HG02938 (cell line): Measurements from ENCODE around the gene FHOD3.
"Not testable (repeated sequence)": the region's sequence is repeated elsewhere in the genome, so short reads cannot be mapped to it uniquely, and the experiment has no call there.

ENCODE experiments used
- ATAC-seq: cut with Tn5 transposase; IDR thresholded peaks from one replicate; pipeline ENCODE4 v1.9.1; 2021; ENCODE audit warnings: mild to moderate bottlenecking, moderate library complexity; ENCODE audit not compliant: unreplicated experiment

FHOD3 gene

DNA sequence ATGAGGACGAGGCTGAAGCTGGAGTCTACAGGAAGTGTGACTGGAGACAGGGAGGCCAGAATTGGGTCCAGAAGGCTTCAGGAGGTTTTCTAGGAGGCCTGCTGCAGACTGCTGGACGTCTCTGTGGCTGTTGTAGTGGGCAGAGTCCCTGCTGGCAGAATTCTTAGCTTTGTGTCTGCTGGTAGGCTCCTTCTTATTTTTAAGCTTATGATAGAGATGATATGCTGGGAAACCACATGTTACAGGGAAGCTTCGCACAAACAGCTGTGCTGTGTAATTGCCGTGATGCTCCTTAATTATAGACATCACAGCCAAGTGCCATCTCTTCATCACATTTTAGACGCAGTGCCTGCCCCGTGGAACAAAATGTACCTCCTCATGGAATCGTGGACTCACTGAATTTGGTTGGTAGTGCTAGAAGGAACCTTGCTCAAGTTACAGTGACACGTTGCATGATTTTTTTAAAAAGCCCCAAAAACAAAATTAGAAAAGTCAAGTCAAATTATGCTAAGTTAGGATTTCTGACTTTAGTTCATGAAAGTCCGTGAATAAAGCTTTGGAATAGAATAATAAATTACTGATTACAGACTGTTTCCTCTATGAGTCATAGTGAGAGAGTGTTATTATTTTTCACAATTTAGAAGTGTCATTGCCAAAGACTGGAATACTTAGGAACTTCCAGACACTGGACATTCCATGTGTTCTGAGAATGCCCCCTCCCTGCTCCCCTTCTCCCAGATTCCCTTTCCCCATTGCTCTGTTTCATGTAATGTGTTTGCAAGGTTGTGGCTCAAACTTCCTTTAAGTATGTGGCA lies 144.1 kb downstream of the FHOD3 start:
- no peak for ATAC-seq

DNA sequence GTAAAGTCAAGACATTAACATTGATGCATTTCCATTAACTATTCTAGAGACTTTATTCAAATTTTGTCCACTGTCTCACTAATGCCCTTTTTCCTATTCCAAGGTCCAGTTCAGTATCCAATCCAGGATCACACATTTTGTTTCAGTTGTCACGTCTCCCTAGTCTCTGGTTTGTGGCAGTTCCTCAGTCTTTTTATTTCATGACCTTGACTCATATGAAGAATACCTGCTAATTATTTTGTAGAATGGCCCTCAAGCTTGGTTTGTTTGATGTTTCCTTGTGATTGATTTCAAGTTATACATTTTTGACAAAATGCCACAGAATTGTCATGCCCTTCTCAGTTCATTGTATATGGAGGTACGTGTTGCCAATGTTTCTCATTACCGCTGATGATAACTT lies 145.2 kb downstream of the FHOD3 start:
- no peak for ATAC-seq

DNA sequence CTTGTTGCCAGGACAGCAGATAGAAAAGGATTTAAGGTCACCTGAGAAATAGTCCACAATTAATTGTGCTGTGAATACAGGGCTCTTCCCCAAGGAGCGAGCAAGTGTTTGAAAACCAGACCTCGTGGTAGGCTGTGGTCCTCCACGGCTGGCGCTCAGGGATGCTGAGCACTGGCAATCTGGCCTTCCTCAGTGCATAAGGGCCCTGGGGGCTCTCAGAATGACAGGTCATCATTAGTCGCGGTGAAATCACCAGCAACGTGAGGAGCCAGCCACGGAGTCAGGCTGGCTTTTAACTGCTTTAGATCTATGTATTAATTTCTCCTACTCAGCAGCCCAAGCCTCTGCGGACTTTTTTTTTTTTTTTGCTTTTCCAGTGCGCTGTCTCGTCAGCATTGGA lies 148.5 kb downstream of the FHOD3 start:
- no peak for ATAC-seq

DNA sequence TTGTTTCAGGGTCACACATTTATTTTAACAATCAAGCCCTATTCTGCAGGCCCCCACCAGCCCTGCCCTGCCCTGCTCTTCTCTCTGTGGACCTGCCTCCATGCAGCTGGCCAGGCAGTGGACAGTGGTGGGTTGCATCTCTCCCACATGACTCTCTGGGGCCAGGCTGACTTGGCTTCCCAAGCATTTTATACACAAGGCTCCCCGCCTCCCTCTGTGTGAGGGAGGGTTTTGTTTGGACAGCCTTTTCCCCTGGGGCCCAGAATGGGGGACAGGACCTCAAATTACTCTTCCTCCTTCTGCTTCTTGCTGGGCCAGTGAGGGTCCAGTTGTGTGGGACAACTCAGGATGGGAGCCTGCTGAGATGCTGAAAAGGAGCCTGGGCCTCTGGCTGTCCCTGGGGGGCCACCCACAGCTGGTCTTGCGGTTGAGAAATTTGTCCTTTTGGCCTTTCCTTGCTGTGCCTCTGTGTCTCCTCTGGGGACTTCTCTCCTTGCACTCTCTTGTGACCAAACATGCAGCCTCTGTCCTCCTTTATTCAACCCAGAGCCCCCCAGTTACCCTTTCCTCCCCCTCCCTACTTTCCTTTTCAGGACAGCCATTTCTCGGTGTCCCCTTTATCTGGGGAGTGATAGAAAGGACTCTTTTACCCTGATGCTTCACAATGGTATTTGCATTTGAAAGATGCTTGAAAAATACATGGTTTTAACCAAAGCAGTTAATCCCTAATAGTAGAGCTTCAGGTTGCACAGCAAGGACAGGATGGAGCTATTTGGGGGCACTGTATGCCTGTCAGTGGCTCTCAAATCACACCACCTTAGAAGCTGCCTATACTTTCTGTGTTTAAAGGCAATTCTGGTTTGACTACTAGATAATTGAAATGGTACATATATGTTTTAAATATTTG lies 151.1 kb downstream of the FHOD3 start:
- no peak for ATAC-seq

DNA sequence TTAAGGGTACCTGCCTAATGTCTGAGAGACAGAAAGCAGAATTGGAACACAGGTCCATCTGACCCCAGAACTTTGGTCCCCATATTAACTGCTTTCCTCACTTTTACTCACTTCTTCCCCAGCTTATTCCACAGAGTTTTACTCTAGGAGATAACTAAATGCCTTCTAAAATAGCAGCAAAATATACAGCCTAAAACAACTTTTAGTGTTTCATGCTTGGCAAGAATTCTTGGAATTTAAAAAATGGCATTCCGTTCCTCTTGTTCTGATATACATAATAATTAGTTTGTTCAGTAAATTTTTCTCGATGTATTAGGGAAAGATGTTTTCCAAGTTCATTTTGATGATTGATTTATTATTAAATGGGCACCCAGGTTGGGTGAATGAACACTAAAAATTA lies 151.9 kb downstream of the FHOD3 start:
- no peak for ATAC-seq

DNA sequence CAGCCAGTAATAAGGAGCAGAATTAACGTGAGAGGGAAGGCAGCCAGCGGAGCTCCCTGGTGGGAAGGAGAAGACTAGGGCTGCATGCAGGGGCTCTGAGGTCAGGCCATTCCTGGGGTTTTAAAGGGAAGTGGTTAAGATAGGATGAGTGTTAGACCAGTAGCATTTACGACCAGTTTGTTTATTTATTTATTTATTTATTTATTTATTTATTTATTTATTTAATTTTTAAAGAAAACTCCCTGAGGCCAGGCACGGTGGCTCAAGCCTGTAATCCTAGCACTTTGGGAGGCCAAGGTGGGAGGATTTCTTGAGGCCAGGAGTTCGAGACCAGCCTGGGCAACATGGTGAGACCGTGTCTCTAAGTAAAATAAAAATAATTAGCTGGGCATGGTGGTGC lies 152.8 kb downstream of the FHOD3 start:
- no peak for ATAC-seq

DNA sequence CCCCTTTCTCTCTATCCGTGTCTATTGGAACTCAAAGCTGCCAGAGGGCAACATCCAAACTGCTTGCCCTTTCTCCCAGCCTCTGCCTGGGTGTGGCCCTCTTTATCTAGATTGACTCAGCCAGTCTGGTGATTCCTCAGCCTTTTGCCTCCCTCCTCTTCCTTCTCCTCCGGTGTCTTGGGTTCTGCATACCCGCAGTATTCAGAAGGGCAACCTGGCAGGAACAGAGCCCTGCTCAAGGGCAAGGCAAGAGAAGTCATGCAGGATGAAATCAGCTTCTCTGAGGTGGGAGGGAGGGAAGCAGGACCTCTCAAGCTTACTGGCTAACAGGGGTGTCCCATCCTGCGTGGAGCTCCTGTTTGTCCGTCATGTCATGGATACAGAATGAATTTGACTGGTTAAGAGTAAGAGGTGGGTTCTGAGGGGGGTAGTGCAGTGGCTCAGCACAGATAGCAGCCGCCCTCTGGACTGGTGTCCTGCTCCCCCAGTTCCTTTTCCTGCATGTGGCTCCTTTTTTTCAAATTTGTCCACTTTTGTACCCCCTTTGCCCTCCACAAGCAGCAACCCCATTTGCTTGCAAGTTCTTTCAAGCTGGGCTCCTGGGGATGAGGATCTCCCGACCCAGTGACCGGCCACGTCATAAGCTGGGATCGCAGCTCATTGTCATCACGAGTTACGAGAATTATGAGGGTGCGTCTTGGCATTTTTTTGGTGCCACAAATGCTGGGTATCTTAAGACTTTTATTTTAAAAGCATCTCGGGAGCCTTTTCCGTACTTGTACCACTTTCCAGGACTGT lies 154.1 kb downstream of the FHOD3 start:
- no peak for ATAC-seq

DNA sequence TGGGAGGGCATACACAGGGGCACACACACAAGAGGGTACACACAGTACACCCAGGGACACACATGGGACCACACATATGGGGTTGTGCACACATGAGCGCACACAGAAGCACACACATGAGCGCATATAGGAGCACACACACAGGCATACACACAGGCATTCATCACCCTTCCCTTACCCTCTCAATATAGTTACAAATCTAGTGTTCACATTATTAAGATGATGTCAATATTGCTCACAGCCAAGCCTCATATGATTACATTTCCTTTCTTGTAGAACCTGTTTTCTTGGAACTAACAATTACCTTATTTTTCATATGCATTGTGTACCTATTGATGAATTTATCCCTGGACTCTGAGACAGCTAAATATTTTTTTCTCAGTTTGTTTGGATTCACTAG lies 156.7 kb downstream of the FHOD3 start:
- no peak for ATAC-seq

DNA sequence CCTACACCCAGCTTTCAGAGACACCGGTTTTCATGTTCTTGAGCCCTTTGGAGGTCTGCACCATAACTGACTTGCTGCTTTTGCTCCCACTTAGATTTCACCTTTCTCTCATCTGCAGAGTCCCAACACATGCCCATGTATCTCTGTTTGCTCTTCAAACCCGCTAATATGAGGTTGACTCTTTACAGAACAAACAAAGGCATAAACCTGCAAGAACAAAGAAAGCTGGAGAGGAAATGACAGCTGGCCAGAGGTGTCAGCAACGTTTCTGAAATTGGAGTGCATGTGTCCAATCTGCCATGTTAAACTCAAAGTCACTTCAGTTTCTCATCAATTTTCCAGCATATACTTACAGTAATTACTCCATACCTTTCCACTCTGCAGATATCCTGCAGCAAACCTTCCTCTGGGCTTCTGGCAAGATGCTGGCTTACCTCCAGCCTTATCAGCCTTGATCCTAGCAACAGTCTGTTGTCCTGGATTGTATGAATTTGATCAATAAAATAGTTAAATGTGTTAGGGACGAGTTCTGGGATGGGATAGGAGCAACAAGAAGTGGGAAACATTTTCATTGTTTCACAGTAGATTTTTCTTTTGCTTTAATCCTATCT lies 157.4 kb downstream of the FHOD3 start:
- no peak for ATAC-seq

DNA sequence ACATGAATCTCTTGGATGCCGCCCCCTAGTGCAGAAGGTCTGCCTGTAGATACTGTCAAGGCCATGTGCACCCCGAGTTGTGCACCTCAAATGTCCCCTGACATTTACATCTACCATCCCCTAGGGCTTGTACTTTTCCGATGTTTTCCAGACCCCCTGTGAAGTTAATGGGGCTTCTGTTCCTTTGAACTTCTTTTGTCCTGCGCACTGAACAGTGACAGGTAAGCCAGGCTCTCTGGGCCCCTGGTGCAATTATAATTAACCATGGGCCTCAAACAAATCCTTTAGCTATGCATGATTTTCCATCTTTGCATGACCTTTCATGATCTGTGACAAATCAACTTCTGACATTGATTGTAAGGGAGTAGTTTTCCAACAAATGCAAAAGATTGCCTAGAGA lies 158.4 kb downstream of the FHOD3 start:
- ATAC-seq, result no peak

DNA sequence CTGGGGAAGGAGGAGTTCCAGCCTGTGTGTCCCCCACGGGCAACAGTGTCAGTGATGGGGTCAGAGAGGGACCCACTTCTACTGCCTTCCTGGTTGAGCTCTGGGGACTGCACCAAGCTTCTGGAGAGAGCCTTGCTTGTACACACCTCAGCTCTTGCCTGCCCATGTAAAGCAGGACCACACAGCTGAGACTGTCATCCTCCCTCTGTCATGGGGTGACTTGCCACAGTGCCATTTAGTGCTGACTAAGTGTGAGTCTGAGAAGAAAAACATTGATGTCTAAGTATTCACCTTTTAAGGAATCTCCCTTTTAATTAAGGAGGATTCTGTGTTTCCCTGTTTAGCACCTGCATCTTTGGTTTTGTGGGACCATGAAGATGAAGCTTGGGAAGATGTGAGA lies 159.1 kb downstream of the FHOD3 start:
- no peak for ATAC-seq

DNA sequence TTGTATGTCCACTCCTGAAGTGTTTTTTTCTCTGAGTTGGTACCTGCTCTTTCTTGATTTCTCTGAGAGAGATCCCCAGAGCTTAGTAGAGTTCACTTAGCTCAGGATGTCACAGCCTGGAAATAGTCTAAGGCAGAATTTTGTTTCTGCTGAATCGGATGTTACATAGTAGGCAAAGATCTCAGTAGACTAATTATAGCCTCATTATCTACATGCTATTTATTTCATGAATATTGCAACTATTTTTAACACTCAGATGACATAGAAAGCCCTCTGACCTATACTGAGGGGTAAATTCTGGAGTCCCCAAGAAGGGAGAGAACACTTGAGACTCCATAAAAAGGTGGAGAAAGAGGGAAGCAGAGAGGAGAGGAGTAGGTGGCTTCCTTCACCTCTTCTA lies 160.2 kb downstream of the FHOD3 start:
- no peak for ATAC-seq

DNA sequence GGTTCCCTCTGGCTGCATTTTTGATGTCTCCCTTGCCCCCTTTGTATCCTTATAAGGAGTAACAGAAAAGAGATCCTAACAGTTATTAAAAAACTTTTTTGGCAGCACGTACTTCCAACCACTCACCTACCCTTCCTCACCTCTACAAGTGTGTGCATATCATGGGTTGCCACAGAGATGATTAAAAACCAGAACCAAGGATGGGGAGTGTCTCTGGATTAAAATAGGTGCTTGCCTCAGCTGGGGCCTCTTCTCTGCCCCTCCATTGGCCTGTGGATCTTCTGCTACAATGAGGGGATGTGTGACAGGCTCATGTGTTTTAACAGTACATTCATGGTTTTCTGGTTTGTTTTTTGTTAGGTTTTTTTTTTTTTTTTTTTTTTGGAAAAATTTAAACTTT lies 160.8 kb downstream of the FHOD3 start:
- no peak for ATAC-seq

DNA sequence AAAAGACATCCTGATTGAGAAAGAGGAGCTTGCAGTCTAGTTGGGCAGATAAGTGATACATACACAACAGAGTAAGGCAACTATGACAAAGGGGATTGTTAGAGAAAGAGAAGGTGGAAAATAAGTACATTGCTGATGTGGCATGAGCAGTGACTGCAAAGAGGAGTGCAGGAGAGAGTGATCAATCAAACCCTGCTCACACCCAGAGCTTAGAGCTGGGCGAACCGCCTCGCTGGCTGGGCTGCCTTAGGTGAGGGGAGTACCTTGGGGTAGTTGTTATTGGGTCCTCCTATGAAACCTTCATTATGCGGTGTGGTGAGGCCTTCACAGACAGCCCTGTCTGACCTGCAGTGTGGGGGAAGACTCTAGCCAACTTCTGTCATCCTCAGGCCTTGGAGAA lies 161.7 kb downstream of the FHOD3 start:
- no peak for ATAC-seq

DNA sequence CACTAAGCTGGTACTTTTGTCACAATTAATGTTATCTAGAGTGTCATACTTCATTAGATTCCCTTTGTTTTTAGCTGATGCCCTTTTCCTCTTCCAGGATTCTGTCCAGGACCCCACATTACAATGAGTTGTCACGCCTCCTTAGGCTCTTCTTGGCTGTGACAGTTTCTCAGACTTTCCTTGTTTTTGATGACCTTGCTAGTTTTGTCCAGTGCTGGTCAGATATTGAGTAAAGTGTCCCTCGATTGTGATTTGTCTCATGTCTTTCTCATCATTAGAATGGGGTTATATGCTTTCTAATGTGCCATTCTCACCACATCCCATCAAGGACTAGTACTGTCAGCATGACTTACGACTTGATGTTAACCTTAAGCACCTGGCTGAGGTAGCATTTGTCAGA lies 162.3 kb downstream of the FHOD3 start:
- ATAC-seq, result no peak

DNA sequence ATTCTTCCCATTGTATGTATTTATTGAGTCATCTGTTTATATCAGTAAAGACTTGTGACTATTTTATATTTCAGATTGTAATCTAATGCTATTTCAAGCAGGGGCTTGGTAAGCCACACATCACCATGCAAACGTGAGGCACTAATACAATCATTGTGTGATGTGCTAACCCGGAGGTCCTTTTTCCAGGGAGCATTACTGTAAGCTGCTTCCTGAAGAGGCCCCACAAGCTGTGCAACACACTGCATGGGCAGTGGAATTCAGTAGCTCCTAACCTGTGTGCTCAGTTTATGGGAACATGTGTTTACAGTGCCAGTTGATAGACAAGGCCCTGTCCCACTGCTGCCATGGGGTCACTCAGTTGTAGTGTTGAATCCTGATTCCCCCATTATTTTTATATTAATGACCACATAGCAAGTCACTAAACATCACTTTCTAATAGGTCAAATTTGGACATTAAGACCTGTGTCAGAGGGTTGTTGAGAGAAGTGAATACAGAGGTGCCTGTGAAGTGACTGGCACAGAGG lies 162.9 kb downstream of the FHOD3 start:
- ATAC-seq, result no peak

DNA sequence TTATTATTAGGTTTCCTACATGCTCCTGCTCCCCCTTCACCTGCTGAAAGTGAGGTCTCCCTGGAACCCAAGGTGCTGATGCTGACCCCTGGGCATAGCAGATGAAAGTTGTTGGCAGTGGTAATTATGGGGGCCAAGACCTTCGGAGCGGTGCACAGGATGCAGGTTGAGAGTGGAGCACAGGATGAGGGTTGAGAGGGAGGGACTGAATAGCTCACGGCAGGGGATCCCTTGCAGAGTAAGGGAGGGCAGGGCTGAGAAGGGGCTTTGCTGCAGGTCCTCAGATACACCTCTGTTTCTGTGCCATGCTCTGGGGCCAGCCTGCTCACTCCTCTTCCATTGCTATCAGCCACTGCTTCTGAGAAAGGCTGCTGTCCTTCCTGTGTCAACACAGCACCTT lies 163.3 kb downstream of the FHOD3 start:
- ATAC-seq, result no peak

DNA sequence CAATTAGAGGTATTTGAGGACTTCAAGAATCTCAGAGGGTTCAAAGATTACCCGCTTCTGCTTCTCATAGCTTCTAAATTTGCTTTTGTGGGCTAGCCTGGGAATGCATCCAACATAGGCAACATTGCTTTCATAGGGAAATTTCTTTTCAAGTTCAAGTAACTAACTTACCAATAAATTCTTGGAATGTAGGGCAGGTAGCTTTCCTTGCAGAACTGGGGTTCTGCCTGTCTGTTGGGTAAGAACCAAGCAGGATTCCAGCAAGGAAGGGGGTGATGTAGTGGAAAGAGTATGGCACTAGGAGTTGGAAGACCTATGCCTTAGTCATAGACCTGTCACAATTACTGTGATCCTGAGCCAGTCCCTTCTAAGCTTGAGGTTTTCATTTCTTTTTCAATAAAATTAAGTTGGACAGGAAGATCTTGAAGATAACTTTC lies 164.1 kb downstream of the FHOD3 start:
- ATAC-seq, result no peak

DNA sequence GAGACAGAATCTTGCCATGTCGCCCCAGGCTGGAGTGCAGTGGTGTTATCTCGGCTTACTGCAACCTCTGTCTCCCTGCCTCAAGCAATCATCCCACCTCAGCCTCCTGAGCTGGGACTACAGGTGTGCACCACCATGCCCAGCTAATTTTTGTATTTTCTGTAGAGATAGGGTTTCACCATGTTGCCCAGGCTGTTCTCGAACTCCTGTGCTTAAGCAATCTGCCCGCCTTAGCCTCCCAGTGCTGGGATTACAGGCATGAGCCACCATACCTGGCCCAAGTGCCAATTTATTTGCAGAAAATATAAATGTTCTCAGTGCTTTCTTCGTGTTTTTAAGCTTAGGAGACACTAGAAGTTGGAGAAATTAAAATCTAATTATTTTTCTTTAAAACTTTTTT lies 166.0 kb downstream of the FHOD3 start:
- not testable (repeated sequence) for ATAC-seq

DNA sequence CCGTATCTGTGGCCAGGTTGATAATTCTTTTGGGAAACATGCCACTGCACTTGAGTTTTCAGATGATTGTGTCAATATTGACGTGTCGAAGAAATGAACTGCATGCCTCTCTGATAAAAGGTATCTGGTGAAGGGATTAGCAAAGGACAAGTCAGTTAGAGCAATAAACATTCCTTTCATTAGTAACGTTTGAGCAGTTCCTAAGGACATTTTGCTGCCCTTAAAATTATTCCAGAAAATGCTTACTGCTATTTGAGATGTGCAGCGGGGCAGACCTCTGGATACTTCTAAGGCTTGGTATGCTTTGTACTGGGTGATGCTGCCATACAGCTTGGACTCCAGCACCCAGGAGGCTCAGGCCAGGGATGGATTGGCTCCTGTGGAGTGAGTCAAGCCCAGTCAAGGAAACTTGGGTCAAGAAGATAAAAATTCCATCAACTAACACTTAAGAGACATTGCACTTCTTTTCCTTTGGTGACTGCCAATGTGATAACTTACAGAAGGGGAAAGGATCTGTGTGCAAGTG lies 166.7 kb downstream of the FHOD3 start:
- no peak for ATAC-seq
